Hepatocyte (in vitro differentiated cells): ENCODE measurements around the gene STXBP4.

Source experiments
- EZH2 ChIP-seq: fragments of 200-600 bp; sonication (generic); IDR thresholded peaks from 2 replicates; pipeline ENCODE4 v1.6.1; 2016; ENCODE audit warnings: antibody characterized with exemption, mild to moderate bottlenecking, borderline replicate concordance
- EZH2phosphoT487 ChIP-seq: fragments of 200-600 bp; sonication (generic); IDR thresholded peaks from one replicate; pipeline ENCODE4 v1.6.1; 2018; ENCODE audit warnings: antibody characterized with exemption, mild to moderate bottlenecking, low read depth, moderate library complexity; ENCODE audit not compliant: unreplicated experiment, severe bottlenecking
- TF ChIP-seq, protein P1 (sequence below): fragments of 200-600 bp; sonication (generic); IDR thresholded peaks from 2 replicates; pipeline ENCODE4 v1.5.1; 2016; ENCODE audit warnings: antibody characterized with exemption, mild to moderate bottlenecking; ENCODE audit not compliant: poor library complexity

DNA sequence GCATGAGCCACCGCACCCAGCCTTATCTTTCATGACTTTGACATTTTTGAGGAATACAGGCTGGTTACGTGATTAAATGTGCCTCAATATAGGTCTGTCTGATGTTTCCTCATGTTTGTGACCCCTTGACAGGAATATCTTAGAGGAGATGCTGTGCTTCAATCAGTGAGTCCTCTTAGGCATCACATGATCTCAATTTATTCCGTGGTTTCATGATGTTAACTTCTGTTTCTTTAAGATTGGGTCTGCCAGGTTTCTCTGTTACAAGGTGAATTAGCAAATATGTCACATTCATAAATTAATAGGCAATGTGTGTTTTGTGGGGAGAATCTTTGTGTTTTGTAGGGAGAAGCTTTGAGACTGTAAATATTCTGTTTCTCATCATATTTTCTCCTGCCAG is 3.3 kb downstream of the STXBP4 start:
- TF ChIP-seq, protein P1, sequence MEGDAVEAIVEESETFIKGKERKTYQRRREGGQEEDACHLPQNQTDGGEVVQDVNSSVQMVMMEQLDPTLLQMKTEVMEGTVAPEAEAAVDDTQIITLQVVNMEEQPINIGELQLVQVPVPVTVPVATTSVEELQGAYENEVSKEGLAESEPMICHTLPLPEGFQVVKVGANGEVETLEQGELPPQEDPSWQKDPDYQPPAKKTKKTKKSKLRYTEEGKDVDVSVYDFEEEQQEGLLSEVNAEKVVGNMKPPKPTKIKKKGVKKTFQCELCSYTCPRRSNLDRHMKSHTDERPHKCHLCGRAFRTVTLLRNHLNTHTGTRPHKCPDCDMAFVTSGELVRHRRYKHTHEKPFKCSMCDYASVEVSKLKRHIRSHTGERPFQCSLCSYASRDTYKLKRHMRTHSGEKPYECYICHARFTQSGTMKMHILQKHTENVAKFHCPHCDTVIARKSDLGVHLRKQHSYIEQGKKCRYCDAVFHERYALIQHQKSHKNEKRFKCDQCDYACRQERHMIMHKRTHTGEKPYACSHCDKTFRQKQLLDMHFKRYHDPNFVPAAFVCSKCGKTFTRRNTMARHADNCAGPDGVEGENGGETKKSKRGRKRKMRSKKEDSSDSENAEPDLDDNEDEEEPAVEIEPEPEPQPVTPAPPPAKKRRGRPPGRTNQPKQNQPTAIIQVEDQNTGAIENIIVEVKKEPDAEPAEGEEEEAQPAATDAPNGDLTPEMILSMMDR, result no peak
- no peak for TF ChIP-seq EZH2phosphoT487
- TF ChIP-seq EZH2, result no peak
